ENCODE data around the gene ADAMTSL1.

Gene ADAMTSL1

GRCh38 chr9:18688581-18689565 is 214.9 kb downstream of the ADAMTSL1 start:
- TF ChIP-seq CTCF (conservative IDR thresholded peaks at IDR 0.05; ENCODE audit: control insufficient read depth, insufficient read depth, low read depth, low read length): no peak
- no peak overlapping the region for H3K4me3 ChIP-seq (ENCODE audit: control insufficient read depth, low read depth, low read length)
- DNase-seq (ENCODE audit: low read depth): no peak

GRCh38 chr9:18689921-18690320 is 216.0 kb downstream of the ADAMTSL1 start:
- no peak overlapping the region for H3K4me3 ChIP-seq (ENCODE audit: control insufficient read depth, low read depth, low read length)
- DNase-seq (ENCODE audit: low read depth): no peak
- TF ChIP-seq CTCF (conservative IDR thresholded peaks at IDR 0.05; ENCODE audit: control insufficient read depth, insufficient read depth, low read depth, low read length): no peak

GRCh38 chr9:18692268-18692667 is 218.3 kb downstream of the ADAMTSL1 start:
- DNase-seq (ENCODE audit: low read depth): no peak
- TF ChIP-seq CTCF (conservative IDR thresholded peaks at IDR 0.05; ENCODE audit: control insufficient read depth, insufficient read depth, low read depth, low read length): no peak

GRCh38 chr9:18692962-18693361 is 219.0 kb downstream of the ADAMTSL1 start:
- TF ChIP-seq CTCF (conservative IDR thresholded peaks at IDR 0.05; ENCODE audit: control insufficient read depth, insufficient read depth, low read depth, low read length): no peak
- H3K4me3 ChIP-seq (ENCODE audit: control insufficient read depth, low read depth, low read length): no peak overlapping the region
- no peak for DNase-seq (ENCODE audit: low read depth)

More at GRCh38 chr9:18692268-18692667, 218.3 kb downstream of the ADAMTSL1 start:
- no peak overlapping the region for H3K4me3 ChIP-seq (ENCODE audit: control insufficient read depth, low read depth, low read length)

GRCh38 chr9:18694959-18695668 is 221.2 kb downstream of the ADAMTSL1 start:
- no peak for TF ChIP-seq CTCF (conservative IDR thresholded peaks at IDR 0.05; ENCODE audit: control insufficient read depth, insufficient read depth, low read depth, low read length)

GRCh38 chr9:18698992-18699391 is 225.0 kb downstream of the ADAMTSL1 start:
- no peak for DNase-seq (ENCODE audit: low read depth)
- TF ChIP-seq CTCF (conservative IDR thresholded peaks at IDR 0.05; ENCODE audit: control insufficient read depth, insufficient read depth, low read depth, low read length): no peak
- no peak overlapping the region for H3K4me3 ChIP-seq (ENCODE audit: control insufficient read depth, low read depth, low read length)

More at GRCh38 chr9:18694959-18695668, 221.2 kb downstream of the ADAMTSL1 start:
- DNase-seq (ENCODE audit: low read depth): no peak
- H3K4me3 ChIP-seq (ENCODE audit: control insufficient read depth, low read depth, low read length): no peak overlapping the region
